Neural cell (in vitro differentiated cells): ENCODE results near the gene ANKRD33B.

Source experiments
- CTCF ChIP-seq: fragments of 450-650 bp; IDR thresholded peaks from 2 replicates; pipeline ENCODE4 v1.5.1; 2014; ENCODE audit warnings: antibody characterized with exemption, mild to moderate bottlenecking, moderate library complexity; ENCODE audit not compliant: poor library complexity, severe bottlenecking
- EZH2 ChIP-seq: fragments of 200-600, 300-800 bp; shearing (Covaris generic), sonication (generic); IDR thresholded peaks from 2 replicates; pipeline ENCODE4 v1.6.1; 2014; ENCODE audit warnings: antibody characterized with exemption, low read length, borderline replicate concordance, mild to moderate bottlenecking; ENCODE audit not compliant: insufficient read depth, poor library complexity, severe bottlenecking
- TAF1 ChIP-seq: IDR thresholded peaks from 2 replicates; pipeline ENCODE4 v1.6.1; 2012; ENCODE audit warnings: low read depth

DNA sequence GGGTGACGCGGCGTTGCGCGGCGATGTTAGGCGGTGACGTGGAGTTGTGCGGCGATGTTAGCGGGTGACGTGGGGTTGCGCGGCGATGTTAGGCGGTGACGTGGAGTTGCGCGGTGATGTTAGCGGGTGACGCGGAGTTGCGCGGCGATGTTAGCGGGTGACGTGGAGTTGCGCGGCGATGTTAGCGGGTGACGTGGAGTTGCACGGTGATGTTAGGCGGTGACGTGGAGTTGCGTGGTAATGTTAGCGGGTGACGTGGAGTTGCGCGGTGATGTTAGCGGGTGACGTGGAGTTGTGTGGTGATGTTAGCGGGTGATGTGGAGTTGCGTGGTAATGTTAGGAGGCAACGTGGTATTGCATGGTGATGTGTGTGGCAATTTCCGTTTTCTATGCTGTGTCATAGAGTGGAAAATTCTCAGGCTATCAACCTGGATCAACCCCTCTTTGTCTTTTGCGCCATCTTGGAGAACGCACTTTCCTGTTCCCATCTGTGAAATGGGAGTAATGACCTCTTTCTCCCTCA is 76.0 kb downstream of the ANKRD33B start:
- TF ChIP-seq TAF1 (no peak), CTCF (no peak), EZH2 (no peak)
